ENCODE data around the gene SLC6A11.
A peak's percentile ranks its signal among the peaks of the same experiment; 100 is the strongest.

Gene SLC6A11

GRCh38 chr3:10930666-10931040, 114.6 kb downstream of the SLC6A11 start:
- DNase-seq (ENCODE audit: low spot score), result no peak

- no peak for DNase-seq (ENCODE audit: low spot score)
Measured at GRCh38 chr3:10932596-10932995, 116.6 kb downstream of the SLC6A11 start.

- no peak for DNase-seq (ENCODE audit: low spot score)
Measured at GRCh38 chr3:10933021-10933420, 117.0 kb downstream of the SLC6A11 start.

- no peak for DNase-seq (ENCODE audit: low spot score)
Measured at GRCh38 chr3:10933470-10933804, 117.4 kb downstream of the SLC6A11 start.

GRCh38 chr3:10933805-10934481, 117.9 kb downstream of the SLC6A11 start:
- no peak for DNase-seq (ENCODE audit: low spot score)

- DNase-seq (ENCODE audit: low spot score), result no peak
Measured at GRCh38 chr3:10935028-10935427, 119.0 kb downstream of the SLC6A11 start.

GRCh38 chr3:10935846-10936631, 120.0 kb downstream of the SLC6A11 start:
- DNase-seq (ENCODE audit: low spot score), result no peak

GRCh38 chr3:10936686-10937085, 120.7 kb downstream of the SLC6A11 start:
- DNase-seq (ENCODE audit: low spot score), result no peak

GRCh38 chr3:10937141-10937825, 121.3 kb downstream of the SLC6A11 start:
- no peak for DNase-seq (ENCODE audit: low spot score)

GRCh38 chr3:10939556-10939955, 123.5 kb downstream of the SLC6A11 start:
- DNase-seq (ENCODE audit: low spot score), result no peak

- no peak for DNase-seq (ENCODE audit: low spot score)
Measured at GRCh38 chr3:10940106-10940505, 124.1 kb downstream of the SLC6A11 start.

GRCh38 chr3:10941972-10942371, 125.9 kb downstream of the SLC6A11 start:
- peak; percentile 12 for DNase-seq (ENCODE audit: low spot score)

GRCh38 chr3:10942690-10943205, 126.7 kb downstream of the SLC6A11 start:
- DNase-seq (ENCODE audit: low spot score), result no peak

- no peak for DNase-seq (ENCODE audit: low spot score)
Measured at GRCh38 chr3:10944866-10945265, 128.8 kb downstream of the SLC6A11 start.

GRCh38 chr3:10945683-10946287, 129.8 kb downstream of the SLC6A11 start:
- peak; percentile 67 for DNase-seq (ENCODE audit: low spot score)

GRCh38 chr3:10946526-10946925, 130.5 kb downstream of the SLC6A11 start:
- no peak for DNase-seq (ENCODE audit: low spot score)

GRCh38 chr3:10948326-10948725, 132.3 kb downstream of the SLC6A11 start:
- DNase-seq (ENCODE audit: low spot score), result no peak

GRCh38 chr3:10949197-10949596, 133.2 kb downstream of the SLC6A11 start:
- DNase-seq (ENCODE audit: low spot score), result no peak

- DNase-seq (ENCODE audit: low spot score), result no peak
Measured at GRCh38 chr3:10950476-10951294, 134.7 kb downstream of the SLC6A11 start.

GRCh38 chr3:10951295-10951926, 135.4 kb downstream of the SLC6A11 start:
- DNase-seq (ENCODE audit: low spot score), result no peak

GRCh38 chr3:10952525-10952924, 136.5 kb downstream of the SLC6A11 start:
- no peak for DNase-seq (ENCODE audit: low spot score)

Data from germinal center (tissue), 1 donor.